SK-N-SH (cell line): Measurements from ENCODE around the gene ZC3H8. TPM values are rescaled to one million over a fixed set of nuclear protein-coding genes. Genes with fewer than 3 reads are reported as not detected.

Source experiments
- CTCF ChIA-PET: fragments of 300-600, 350-600 bp; formaldehyde crosslinking; extraction: SDS; loops from one replicate; lab custom pipeline; 2021; lab: Yijun Ruan, JAX
- POLR2A ChIA-PET: fragments of 350-600 bp; sonication (Branson Sonifier 250); formaldehyde crosslinking; extraction: SDS; loops from one replicate; lab custom pipeline; 2020; ENCODE audit warnings: antibody characterized with exemption, inconsistent platforms; lab: Yijun Ruan, JAX
- DNase-seq: peaks from one replicate; pipeline ENCODE4 v3.0.0; 2012
- H2AFZ ChIP-seq: fragments of 200-600 bp; sonication (generic); 2 replicates; pipeline ENCODE4 v1.8.1; 2016; ENCODE audit warnings: antibody characterized with exemption, mild to moderate bottlenecking, low read depth
- H3F3A ChIP-seq: fragments of 200-600 bp; sonication (generic); replicated peaks from 2 replicates; pipeline ENCODE3; 2016; ENCODE audit warnings: antibody characterized with exemption, mild to moderate bottlenecking; ENCODE audit not compliant: insufficient read depth
- H3K27ac ChIP-seq, 2 experiments: fragments of 200-500 bp in 1 of 2; fragments of 200-600 bp in 1 of 2; sonication (Bioruptor generic) in 1 of 2; sonication (generic), shearing (Covaris generic) in 1 of 2; 2 replicates each; pipeline versions ENCODE4 v1.5.1 to v1.6.1; 2014 to 2016; ENCODE audit warnings: low read depth in 2 of 2, inconsistent platforms in 1 of 2, low read length in 1 of 2, mild to moderate bottlenecking in 1 of 2, mixed read lengths in 1 of 2
- H3K27me3 ChIP-seq: fragments of 200-600 bp; sonication (generic), shearing (Covaris generic); 2 replicates; pipeline ENCODE4 v1.6.1; 2016; ENCODE audit warnings: mixed run types; ENCODE audit not compliant: insufficient read depth
- H3K36me3 ChIP-seq, 2 experiments: fragments of 200-500 bp in 1 of 2; fragments of 200-600 bp in 1 of 2; sonication (Bioruptor generic) in 1 of 2; sonication (generic) in 1 of 2; replicated peaks in 1 of 2; 2 replicates each; pipeline versions ENCODE3 to v1.5.1; 2014 to 2016; ENCODE audit warnings: low read length in 1 of 2, mild to moderate bottlenecking in 1 of 2; ENCODE audit not compliant: insufficient read depth in 2 of 2, control insufficient read depth in 1 of 2
- H3K4me1 ChIP-seq, 2 experiments: fragments of 200-500 bp in 1 of 2; fragments of 200-600 bp in 1 of 2; sonication (Bioruptor generic) in 1 of 2; sonication (generic), shearing (Covaris generic) in 1 of 2; 2 replicates each; pipeline versions ENCODE4 v1.5.1 to v1.6.1; 2014 to 2016; ENCODE audit warnings: low read depth in 1 of 2, low read length in 1 of 2, mixed run types in 1 of 2; ENCODE audit not compliant: insufficient read depth in 2 of 2, control insufficient read depth in 1 of 2
- H3K4me2 ChIP-seq: fragments of 200-600 bp; sonication (generic), shearing (Covaris generic); 2 replicates; pipeline ENCODE4 v1.6.1; 2017; ENCODE audit warnings: mixed run types
- H3K4me3 ChIP-seq, 2 experiments: fragments of 200-500 bp in 1 of 2; fragments of 200-600 bp in 1 of 2; sonication (Bioruptor generic) in 1 of 2; sonication (generic), shearing (Covaris generic) in 1 of 2; 2 replicates each; pipeline versions ENCODE4 v1.5.1 to v1.8.1; 2014 to 2016; ENCODE audit warnings: low read depth in 2 of 2, inconsistent platforms in 1 of 2, low read length in 1 of 2, mild to moderate bottlenecking in 1 of 2, mixed read lengths in 1 of 2, moderate library complexity in 1 of 2
- H3K79me2 ChIP-seq: fragments of 200-600 bp; sonication (generic); 2 replicates; pipeline ENCODE4 v1.8.1; 2017; ENCODE audit warnings: mild to moderate bottlenecking; ENCODE audit not compliant: insufficient read depth
- H3K9ac ChIP-seq: fragments of 200-600 bp; sonication (generic); 2 replicates; pipeline ENCODE4 v1.6.1; 2017; ENCODE audit warnings: mixed run types
- H3K9me2 ChIP-seq: fragments of 200-600 bp; sonication (generic); 2 replicates; pipeline ENCODE4 v1.6.1; 2017; ENCODE audit warnings: mixed run types
- H3K9me3 ChIP-seq: fragments of 200-600 bp; sonication (generic); 2 replicates; pipeline ENCODE4 v1.6.1; 2017; ENCODE audit warnings: mixed run types, mild to moderate bottlenecking, moderate library complexity
- H4K20me1 ChIP-seq: fragments of 200-600 bp; sonication (generic); 2 replicates; pipeline ENCODE4 v1.6.1; 2017; ENCODE audit warnings: mild to moderate bottlenecking, mixed run types; ENCODE audit not compliant: insufficient read depth
- CHD2 ChIP-seq: fragments of 150-350 bp; IDR thresholded peaks from 2 replicates; pipeline ENCODE4 v1.6.1; 2018; ENCODE audit warnings: low read length; ENCODE audit not compliant: partially characterized antibody
- RXRA ChIP-seq: IDR thresholded peaks from 2 replicates; pipeline ENCODE4 v1.4.0; 2012; ENCODE audit warnings: low read depth, mild to moderate bottlenecking, borderline replicate concordance
- USF2 ChIP-seq: fragments of 150-350 bp; IDR thresholded peaks from 2 replicates; pipeline ENCODE4 v1.6.1; 2017; ENCODE audit warnings: antibody characterized with exemption, low read length, low read depth, borderline replicate concordance
- WGBS: methylation state at CpG from one replicate; pipeline ENCODE4 v1.1.6; 2017; ENCODE audit warnings: low lambda C conversion rate; 5-methylcytosine and 5-hydroxymethylcytosine counted together
- polyA plus RNA-seq, 3 experiments: library from polyadenylated mRNA; depleted of rRNA; stranded (reverse); fragments of >200 nt; gene quantifications; 2 replicates each; pipeline ENCODE4 v1.2.3, GENCODE V29; 2012
- TF ChIP-seq, protein P1 (sequence below): IDR thresholded peaks from 2 replicates; pipeline ENCODE4 v1.6.1; 2012; ENCODE audit warnings: mild to moderate bottlenecking, low read depth, low read length, moderate library complexity

ZC3H8 gene
- polyA plus RNA-seq, 1 of the 3 experiments (the other 2 are of a cell fraction): 3.3 TPM

- WGBS: 95% methylated on average over 5 of the region's 5 CpGs
- CTCF ChIA-PET: interaction anchor here (0.7 to 1.5 kb wide), 5 partner anchors 15 to 391 kb away, joined by 3 to 7 read pairs (median 3); no protein-coding TSS in a partner anchor
- Histone ChIP-seq H3K4me1 (peaks cover 0 to 5% of the 10 kb centered on the region in 2 experiments; a peak in 2 of 4 replicates), H3K36me3 (peaks cover 0 to 8% of the 10 kb centered on the region in 2 experiments), H3K4me2 (no peak overlapping the region), H3K79me2 (peaks cover 21% of the 10 kb centered on the region), H3K4me3 (no peak overlapping the region), H3F3A (peaks cover 3% of the 10 kb centered on the region), H3K9ac (no peak overlapping the region), H2AFZ (peak overlapping the region; percentile 27; the same call in 1 of the 2 replicates), H3K27me3 (no peaks in the 10 kb centered on the region), H3K9me3 (no peaks in the 10 kb centered on the region), H4K20me1 (no peaks in the 10 kb centered on the region), H3K9me2 (no peaks in the 10 kb centered on the region), H3K27ac (no peak overlapping the region)
- POLR2A ChIA-PET: no interaction called here
- TF ChIP-seq CHD2 (no peak), USF2 (no peak)
- TF ChIP-seq, protein P1, sequence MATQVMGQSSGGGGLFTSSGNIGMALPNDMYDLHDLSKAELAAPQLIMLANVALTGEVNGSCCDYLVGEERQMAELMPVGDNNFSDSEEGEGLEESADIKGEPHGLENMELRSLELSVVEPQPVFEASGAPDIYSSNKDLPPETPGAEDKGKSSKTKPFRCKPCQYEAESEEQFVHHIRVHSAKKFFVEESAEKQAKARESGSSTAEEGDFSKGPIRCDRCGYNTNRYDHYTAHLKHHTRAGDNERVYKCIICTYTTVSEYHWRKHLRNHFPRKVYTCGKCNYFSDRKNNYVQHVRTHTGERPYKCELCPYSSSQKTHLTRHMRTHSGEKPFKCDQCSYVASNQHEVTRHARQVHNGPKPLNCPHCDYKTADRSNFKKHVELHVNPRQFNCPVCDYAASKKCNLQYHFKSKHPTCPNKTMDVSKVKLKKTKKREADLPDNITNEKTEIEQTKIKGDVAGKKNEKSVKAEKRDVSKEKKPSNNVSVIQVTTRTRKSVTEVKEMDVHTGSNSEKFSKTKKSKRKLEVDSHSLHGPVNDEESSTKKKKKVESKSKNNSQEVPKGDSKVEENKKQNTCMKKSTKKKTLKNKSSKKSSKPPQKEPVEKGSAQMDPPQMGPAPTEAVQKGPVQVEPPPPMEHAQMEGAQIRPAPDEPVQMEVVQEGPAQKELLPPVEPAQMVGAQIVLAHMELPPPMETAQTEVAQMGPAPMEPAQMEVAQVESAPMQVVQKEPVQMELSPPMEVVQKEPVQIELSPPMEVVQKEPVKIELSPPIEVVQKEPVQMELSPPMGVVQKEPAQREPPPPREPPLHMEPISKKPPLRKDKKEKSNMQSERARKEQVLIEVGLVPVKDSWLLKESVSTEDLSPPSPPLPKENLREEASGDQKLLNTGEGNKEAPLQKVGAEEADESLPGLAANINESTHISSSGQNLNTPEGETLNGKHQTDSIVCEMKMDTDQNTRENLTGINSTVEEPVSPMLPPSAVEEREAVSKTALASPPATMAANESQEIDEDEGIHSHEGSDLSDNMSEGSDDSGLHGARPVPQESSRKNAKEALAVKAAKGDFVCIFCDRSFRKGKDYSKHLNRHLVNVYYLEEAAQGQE: no peak
- no peak for DNase-seq
Observed at GRCh38 chr2:112277596-112278220, 22.9 kb upstream of the ZC3H8 start.

GRCh38 chr2:112276954-112277353 lies 22.1 kb upstream of the ZC3H8 start:
- H2AFZ ChIP-seq: no peak overlapping the region
- peak overlapping the region; percentile 99; the same call in 1 of the 2 replicates for H3K9ac ChIP-seq
- no peaks in the 10 kb centered on the region for H3K27me3 ChIP-seq
- peaks cover 0 to 8% of the 10 kb centered on the region in 2 experiments for H3K36me3 ChIP-seq
- peak overlapping the region in 1 of 2 experiments; percentile 100; a peak in 1 of 4 replicates for H3K27ac ChIP-seq
- DNase-seq: no peak
- H3K4me2 ChIP-seq: peak overlapping the region; percentile 86
- WGBS: 57% methylated on average over 5 of the region's 5 CpGs
- H3K9me3 ChIP-seq: no peaks in the 10 kb centered on the region
- no peaks in the 10 kb centered on the region for H4K20me1 ChIP-seq
- ChIA-PET POLR2A (no interaction called here), CTCF (interaction anchor here (0.7 to 1.5 kb wide), 4 partner anchors 15 to 390 kb away, joined by 3 to 7 read pairs (median 4); no protein-coding TSS in a partner anchor)
- H3K4me1 ChIP-seq: peaks cover 0 to 5% of the 10 kb centered on the region in 2 experiments; a peak in 2 of 4 replicates
- H3K9me2 ChIP-seq: no peaks in the 10 kb centered on the region
- H3K79me2 ChIP-seq: peaks cover 21% of the 10 kb centered on the region
- H3F3A ChIP-seq: peaks cover 3% of the 10 kb centered on the region
- TF ChIP-seq RXRA: no peak
- peak overlapping the region; percentile 2 to 95; a peak in 2 of 4 replicates for H3K4me3 ChIP-seq
